Measurements from ENCODE around the gene ARFRP1.

GRCh38 chr20:63688228-63689045 is 19.3 kb downstream of the ARFRP1 start:
- TF ChIP-seq CTCF (conservative IDR thresholded peaks at IDR 0.05; ENCODE audit: low read length) (no peak), EZH2phosphoT487 (IDR thresholded peaks at IDR 0.05; ENCODE audit: borderline replicate concordance, low read depth, low read length) (no peak)
